Measurements from ENCODE around the gene ARAP1.

DNA sequence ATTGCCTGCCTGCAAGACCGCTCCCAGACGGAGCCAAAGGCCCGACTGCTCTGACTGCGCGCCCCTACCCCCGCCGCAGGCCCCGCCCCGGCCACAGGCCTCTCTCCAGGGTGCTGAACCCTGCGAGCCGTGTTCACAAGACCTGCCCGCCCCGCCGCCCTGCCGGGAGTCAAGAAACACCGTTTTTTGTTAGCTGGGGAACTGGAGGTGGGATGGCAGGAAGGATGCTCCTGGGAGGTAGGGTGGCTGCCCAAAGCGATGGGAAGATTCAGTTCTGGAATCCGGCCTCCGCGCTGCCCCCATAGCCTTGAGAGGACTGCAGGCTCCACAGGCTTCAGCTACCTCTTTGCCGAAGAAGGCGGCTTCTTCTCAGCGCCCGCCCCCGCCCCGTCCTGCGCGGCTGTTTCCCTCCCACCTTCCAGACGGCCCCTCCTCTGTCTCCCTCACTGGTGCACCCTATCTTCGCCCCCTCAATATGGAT lies 75.3 kb downstream of the ARAP1 start:
- TF ChIP-seq, protein P1, sequence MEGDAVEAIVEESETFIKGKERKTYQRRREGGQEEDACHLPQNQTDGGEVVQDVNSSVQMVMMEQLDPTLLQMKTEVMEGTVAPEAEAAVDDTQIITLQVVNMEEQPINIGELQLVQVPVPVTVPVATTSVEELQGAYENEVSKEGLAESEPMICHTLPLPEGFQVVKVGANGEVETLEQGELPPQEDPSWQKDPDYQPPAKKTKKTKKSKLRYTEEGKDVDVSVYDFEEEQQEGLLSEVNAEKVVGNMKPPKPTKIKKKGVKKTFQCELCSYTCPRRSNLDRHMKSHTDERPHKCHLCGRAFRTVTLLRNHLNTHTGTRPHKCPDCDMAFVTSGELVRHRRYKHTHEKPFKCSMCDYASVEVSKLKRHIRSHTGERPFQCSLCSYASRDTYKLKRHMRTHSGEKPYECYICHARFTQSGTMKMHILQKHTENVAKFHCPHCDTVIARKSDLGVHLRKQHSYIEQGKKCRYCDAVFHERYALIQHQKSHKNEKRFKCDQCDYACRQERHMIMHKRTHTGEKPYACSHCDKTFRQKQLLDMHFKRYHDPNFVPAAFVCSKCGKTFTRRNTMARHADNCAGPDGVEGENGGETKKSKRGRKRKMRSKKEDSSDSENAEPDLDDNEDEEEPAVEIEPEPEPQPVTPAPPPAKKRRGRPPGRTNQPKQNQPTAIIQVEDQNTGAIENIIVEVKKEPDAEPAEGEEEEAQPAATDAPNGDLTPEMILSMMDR (IDR thresholded peaks at IDR 0.05), result no peak
- TF ChIP-seq POLR2AphosphoS5 (IDR thresholded peaks at IDR 0.05; ENCODE audit: low read depth, low read length), result no peak
- no peak for TF ChIP-seq SIN3A (IDR thresholded peaks at IDR 0.05; ENCODE audit: borderline replicate concordance, insufficient read depth, low read depth, low read length)
- TF ChIP-seq REST (IDR thresholded peaks at IDR 0.05; ENCODE audit: insufficient read depth in 1 of 2, low read depth in 2 of 2, low read length in 1 of 2), result peak; percentile 94 to 95
- TF ChIP-seq TCF7L2 (IDR thresholded peaks at IDR 0.05; ENCODE audit: low read depth, low read length), result no peak

All from Panc1 (cell line).